ENCODE results near the gene SMC1B. TPM values are rescaled to one million over a fixed set of nuclear protein-coding genes. Genes with fewer than 3 reads are reported as not detected.

Gene SMC1B
- total RNA-seq, 4 donors from 2014 or later: 0.35 TPM; not detected in 3

DNA sequence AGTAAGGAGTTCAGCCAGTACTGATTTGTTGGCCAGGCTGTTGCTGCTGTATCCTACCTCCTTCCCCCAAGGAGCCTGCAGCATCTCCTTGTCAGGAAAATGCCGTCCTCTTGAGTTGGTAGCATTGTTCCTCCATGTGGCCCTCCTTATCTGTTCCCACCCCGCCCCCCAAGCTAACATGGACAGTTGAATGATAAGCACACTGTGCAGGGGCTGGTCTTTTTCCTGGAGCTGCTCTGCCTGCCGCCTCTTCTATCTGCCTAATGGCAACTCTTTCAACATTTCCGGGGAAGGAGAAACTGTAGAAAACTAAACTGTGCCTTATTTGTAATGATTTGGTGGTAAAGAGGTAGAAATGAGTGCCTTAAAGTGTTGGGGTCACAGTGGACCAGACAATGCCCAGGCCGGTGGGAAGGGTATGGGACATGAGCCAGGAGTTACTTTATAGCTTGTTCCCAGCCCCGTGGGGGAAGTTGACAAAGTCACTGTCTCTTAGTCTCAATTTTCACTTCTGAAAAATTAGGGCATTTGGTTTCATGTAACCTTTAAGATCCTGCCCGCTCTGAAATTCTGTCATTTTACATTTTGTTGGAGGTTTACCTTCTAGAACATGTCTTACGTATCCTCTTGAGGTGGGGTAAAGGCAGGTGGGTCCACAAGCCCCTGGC, 99.2 kb downstream of the SMC1B start:
- intact Hi-C loops (cut with DNase I; ENCODE audit: low total_unique reads): no loop called here
- H3K4me3 ChIP-seq: no peak overlapping the region
- no peak overlapping the region for H3K27ac ChIP-seq
- peaks cover 0 to 11% of the 10 kb centered on the region in 2 donors for H3K4me1 ChIP-seq
- TF ChIP-seq POLR2A (IDR thresholded peaks at IDR 0.05) (no peak), CTCF (IDR thresholded peaks at IDR 0.05) (no peak)
- DNase-seq: no peak
- no peaks in the 10 kb centered on the region for H3K27me3 ChIP-seq
- no peaks in the 10 kb centered on the region for H3K9me3 ChIP-seq
- H3K36me3 ChIP-seq: no peaks in the 10 kb centered on the region

- Histone ChIP-seq H3K36me3 (no peaks in the 10 kb centered on the region), H3K4me3 (no peak overlapping the region), H3K4me1 (peaks cover 0 to 11% of the 10 kb centered on the region in 2 donors), H3K9me3 (no peaks in the 10 kb centered on the region), H3K27ac (no peak overlapping the region), H3K27me3 (no peaks in the 10 kb centered on the region)
- TF ChIP-seq CTCF (IDR thresholded peaks at IDR 0.05): no peak
- TF ChIP-seq POLR2A (IDR thresholded peaks at IDR 0.05): no peak
- intact Hi-C loops (cut with DNase I; ENCODE audit: low total_unique reads): no loop called here
- no peak for DNase-seq
Observed at GRCh38 chr22:45312856-45313255, 100.5 kb downstream of the SMC1B start.

DNA sequence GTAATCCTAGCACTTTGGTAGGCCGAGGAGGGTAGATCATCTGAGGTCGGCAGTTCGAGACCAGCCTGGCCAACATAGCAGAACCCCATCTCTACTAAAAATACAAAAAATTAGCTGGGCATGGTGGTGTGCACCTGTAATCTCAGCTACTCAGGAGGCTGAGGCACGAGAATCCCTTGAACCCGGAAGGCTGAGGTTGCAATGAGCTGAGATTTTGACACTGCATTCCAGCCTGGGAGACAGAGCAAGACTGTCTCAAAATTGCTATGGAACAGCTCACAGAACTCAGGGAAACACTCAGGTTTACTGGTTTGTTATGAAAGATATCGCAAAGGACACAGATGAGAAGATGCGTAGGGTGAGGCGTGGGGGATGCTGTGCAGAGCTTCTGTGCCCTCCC, 101.0 kb downstream of the SMC1B start:
- Histone ChIP-seq H3K36me3 (no peaks in the 10 kb centered on the region), H3K4me3 (no peak overlapping the region), H3K4me1 (peaks cover 0 to 11% of the 10 kb centered on the region in 2 donors), H3K9me3 (no peaks in the 10 kb centered on the region), H3K27ac (no peak overlapping the region), H3K27me3 (no peaks in the 10 kb centered on the region)
- TF ChIP-seq CTCF (IDR thresholded peaks at IDR 0.05) (no peak), POLR2A (IDR thresholded peaks at IDR 0.05) (no peak)
- intact Hi-C loops (cut with DNase I; ENCODE audit: low total_unique reads): no loop called here
- no peak for DNase-seq

- Histone ChIP-seq H3K36me3 (no peaks in the 10 kb centered on the region), H3K9me3 (no peaks in the 10 kb centered on the region), H3K27me3 (no peaks in the 10 kb centered on the region), H3K27ac (peak overlapping the region; percentile 69 to 81), H3K4me1 (peaks cover 0 to 11% of the 10 kb centered on the region in 2 donors), H3K4me3 (peak overlapping the region; percentile 52 to 93)
- DNase-seq: no peak
- no peak for TF ChIP-seq POLR2A (IDR thresholded peaks at IDR 0.05)
- no peak for TF ChIP-seq CTCF (IDR thresholded peaks at IDR 0.05)
- intact Hi-C loops (cut with DNase I; ENCODE audit: low total_unique reads): no loop called here
Observed at GRCh38 chr22:45310977-45311531, 102.3 kb downstream of the SMC1B start.

DNA sequence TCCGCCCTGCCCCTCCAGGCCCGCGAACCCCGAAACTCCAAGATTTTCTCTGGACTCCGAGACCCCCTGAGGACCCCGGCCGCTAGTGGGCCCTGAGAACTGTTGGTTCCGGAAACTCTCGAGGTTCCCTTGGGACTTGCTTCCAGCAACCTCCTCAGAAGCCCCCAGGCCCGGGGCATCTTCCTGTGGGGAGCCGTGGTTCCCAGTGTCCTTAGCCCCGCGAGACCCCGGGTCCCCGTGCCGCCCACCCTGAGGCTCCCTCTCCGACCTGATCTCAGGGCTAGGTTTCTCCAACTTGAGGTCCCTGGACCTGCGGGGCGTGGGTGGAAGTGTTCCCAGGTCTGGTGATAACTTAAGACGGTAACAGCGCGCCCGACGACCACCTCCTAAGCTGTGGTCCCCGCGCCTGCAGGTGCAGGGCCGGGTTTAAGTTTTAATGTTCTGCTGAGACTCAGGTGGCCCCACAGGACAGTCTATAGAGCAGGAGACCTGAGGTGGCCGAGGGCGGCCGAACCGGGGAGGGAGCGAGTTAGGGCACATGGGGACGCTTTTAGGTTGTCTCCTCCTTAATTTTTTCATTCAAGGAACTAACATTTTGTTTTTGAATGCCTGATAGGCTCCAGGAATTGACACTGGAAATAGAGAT, 102.9 kb downstream of the SMC1B start:
- Histone ChIP-seq H3K27ac (peak overlapping the region; percentile 69 to 81), H3K9me3 (no peaks in the 10 kb centered on the region), H3K36me3 (no peaks in the 10 kb centered on the region), H3K27me3 (no peaks in the 10 kb centered on the region), H3K4me1 (peaks cover 0 to 11% of the 10 kb centered on the region in 2 donors), H3K4me3 (peak overlapping the region; percentile 52 to 93)
- intact Hi-C loops (cut with DNase I; ENCODE audit: low total_unique reads): no loop called here
- no peak for TF ChIP-seq CTCF (IDR thresholded peaks at IDR 0.05)
- peak in 1 of 2 donors; percentile 38 for DNase-seq

Measured in uterus (tissue), 4 donors.